ENCODE results near the gene TNFRSF4.
"Not testable (repeated sequence)": the region's sequence is repeated elsewhere in the genome, so short reads cannot be mapped to it uniquely, and the experiment has no call there.

The TNFRSF4 gene

GRCh38 chr1:1179983-1180861 is 33.7 kb downstream of the TNFRSF4 start:
- no peak for DNase-seq

- DNase-seq = no peak
Observed at GRCh38 chr1:1179346-1179982, 34.5 kb downstream of the TNFRSF4 start.

- no peak for DNase-seq
Observed at GRCh38 chr1:1178794-1179331, 35.1 kb downstream of the TNFRSF4 start.

GRCh38 chr1:1177452-1178206 is 36.3 kb downstream of the TNFRSF4 start:
- no peak for DNase-seq

GRCh38 chr1:1176931-1177330 is 37.0 kb downstream of the TNFRSF4 start:
- no peak for DNase-seq

GRCh38 chr1:1176063-1176761 is 37.7 kb downstream of the TNFRSF4 start:
- DNase-seq = not testable (repeated sequence)

- DNase-seq = no peak
Observed at GRCh38 chr1:1175221-1176062, 38.5 kb downstream of the TNFRSF4 start.

- DNase-seq = no peak
Observed at GRCh38 chr1:1173793-1174415, 40.0 kb downstream of the TNFRSF4 start, which contains the start of gene TTLL10. Gene TTLL10 (plus strand): TSS chr1:1173880. CDS start chr1:1179216, 5,336 bp downstream.

GRCh38 chr1:1173061-1173792 is 40.7 kb downstream of the TNFRSF4 start:
- no peak for DNase-seq

GRCh38 chr1:1171546-1172340 is 42.2 kb downstream of the TNFRSF4 start:
- DNase-seq = no peak

GRCh38 chr1:1171161-1171545 is 42.8 kb downstream of the TNFRSF4 start:
- no peak for DNase-seq

- no peak for DNase-seq
Observed at GRCh38 chr1:1170215-1171091, 43.5 kb downstream of the TNFRSF4 start.

- DNase-seq = no peak
Observed at GRCh38 chr1:1169429-1170214, 44.3 kb downstream of the TNFRSF4 start.

GRCh38 chr1:1168451-1169411 is 45.2 kb downstream of the TNFRSF4 start:
- no peak for DNase-seq

GRCh38 chr1:1167841-1168450 is 46.0 kb downstream of the TNFRSF4 start:
- no peak for DNase-seq

- DNase-seq = no peak
Observed at GRCh38 chr1:1167398-1167821, 46.5 kb downstream of the TNFRSF4 start.

Data from HCEC 1CT (cell line).